T-helper 2 cell treated with Interferon-gamma antibody and Interleukin-4, amounts not matched to agents 5 μg/mL and 100 μg/mL, for 36 hours (primary cell): ENCODE results near the gene BTBD2.
A peak's percentile ranks its signal among the peaks of the same experiment; 100 is the strongest.
"Not testable (repeated sequence)": the region's sequence is repeated elsewhere in the genome, so short reads cannot be mapped to it uniquely, and the experiment has no call there.

Source experiments
- DNase-seq: peaks from one replicate; pipeline ENCODE4 v3.0.0; 2021; ENCODE audit warnings: low spot score
- H3K27ac Mint-ChIP-seq: one replicate; pipeline ENCODE4 v1.8.0; 2021; ENCODE audit warnings: mild to moderate bottlenecking, mixed read lengths
- H3K27me3 Mint-ChIP-seq: one replicate; pipeline ENCODE4 v1.8.0; 2021; ENCODE audit warnings: low read depth, mixed read lengths
- H3K36me3 Mint-ChIP-seq: one replicate; pipeline ENCODE4 v1.8.0; 2021; ENCODE audit warnings: low read depth, mixed read lengths
- H3K4me1 Mint-ChIP-seq: one replicate; pipeline ENCODE4 v1.8.0; 2021; ENCODE audit warnings: low read depth, mixed read lengths
- H3K4me3 Mint-ChIP-seq: one replicate; pipeline ENCODE4 v1.8.0; 2022; ENCODE audit warnings: mild to moderate bottlenecking, moderate library complexity, mixed read lengths
- H3K9me3 Mint-ChIP-seq: one replicate; pipeline ENCODE4 v1.8.0; 2021; ENCODE audit warnings: mixed read lengths

BTBD2 gene

GRCh38 chr19:2039089-2039958 is 23.8 kb upstream of the BTBD2 start:
- Mint-ChIP-seq H3K36me3 (peaks cover 22% of the 10 kb centered on the region), H3K4me1 (peaks cover 9% of the 10 kb centered on the region), H3K27me3 (no peaks in the 10 kb centered on the region), H3K4me3 (no peak overlapping the region), H3K9me3 (peaks cover 5% of the 10 kb centered on the region), H3K27ac (peak overlapping the region; percentile 57)
- DNase-seq = no peak

DNA sequence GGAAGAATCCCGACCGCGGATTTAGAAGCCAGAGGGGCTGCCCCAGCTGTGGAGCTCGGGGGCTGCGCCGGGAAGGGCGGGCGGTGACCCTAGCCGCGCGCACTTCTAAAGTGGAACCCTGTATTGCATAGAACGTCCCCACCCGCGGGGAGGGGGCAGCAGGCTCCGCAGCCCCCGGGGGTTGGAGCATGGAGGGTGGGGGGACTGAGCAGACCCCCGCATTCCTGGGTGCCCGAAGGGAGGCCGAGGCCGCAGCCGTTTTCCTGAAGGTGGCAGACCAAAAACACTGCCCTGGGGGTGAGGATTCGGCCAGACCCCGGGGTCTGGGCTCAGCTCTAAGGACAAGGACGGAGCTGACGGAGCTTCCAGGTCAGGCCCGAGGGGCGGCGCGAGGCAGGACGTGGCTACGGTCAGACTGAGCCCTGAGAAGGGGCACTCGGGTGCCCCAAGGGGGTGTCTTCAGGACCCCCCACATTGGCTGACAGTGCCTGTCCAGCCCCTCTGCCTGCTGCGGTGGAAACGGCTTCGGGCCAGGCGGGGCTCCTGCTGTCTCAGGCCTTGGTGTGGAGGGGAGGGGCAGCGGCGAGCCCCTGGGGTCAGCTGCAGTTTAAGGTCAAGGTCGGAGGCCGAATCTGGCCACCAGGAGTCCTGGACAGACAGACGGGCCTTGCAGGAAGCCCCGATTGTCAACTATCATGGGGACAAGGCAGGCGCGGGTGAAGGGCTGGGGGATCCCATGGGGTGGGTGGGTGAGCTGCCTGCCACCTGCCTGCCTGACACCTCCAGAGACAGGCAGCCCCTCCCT is 23.0 kb upstream of the BTBD2 start:
- peaks cover 5% of the 10 kb centered on the region for H3K9me3 Mint-ChIP-seq
- no peaks in the 10 kb centered on the region for H3K27me3 Mint-ChIP-seq
- no peak overlapping the region for H3K27ac Mint-ChIP-seq
- peaks cover 17% of the 10 kb centered on the region for H3K36me3 Mint-ChIP-seq
- no peak for DNase-seq
- no peak overlapping the region for H3K4me3 Mint-ChIP-seq
- peaks cover 8% of the 10 kb centered on the region for H3K4me1 Mint-ChIP-seq

- Mint-ChIP-seq H3K36me3 (peaks cover 14% of the 10 kb centered on the region), H3K27ac (no peak overlapping the region), H3K4me3 (no peak overlapping the region), H3K9me3 (peaks cover 5% of the 10 kb centered on the region), H3K27me3 (no peaks in the 10 kb centered on the region), H3K4me1 (peaks cover 10% of the 10 kb centered on the region)
- DNase-seq = no peak
Measured at GRCh38 chr19:2037651-2038255, 22.2 kb upstream of the BTBD2 start.

DNA sequence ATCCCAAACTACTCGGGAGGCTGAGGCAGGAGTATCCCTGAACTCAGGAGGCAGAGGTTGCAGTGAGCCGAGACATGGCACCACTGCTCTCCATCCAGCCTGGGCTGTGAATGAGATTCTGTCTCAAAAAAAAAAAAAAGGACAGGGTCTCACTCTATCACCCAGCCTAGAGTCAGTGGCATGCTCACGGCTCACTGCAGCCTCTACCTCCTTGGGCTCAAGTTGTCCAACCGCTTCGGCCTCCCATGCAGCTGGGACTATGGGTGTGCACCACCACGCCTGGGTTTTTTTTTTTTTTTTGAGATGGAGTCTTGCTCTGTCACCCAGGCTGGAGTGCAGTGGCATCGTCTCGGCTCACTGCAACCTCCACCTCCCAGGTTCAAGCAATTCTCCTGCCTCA is 20.9 kb upstream of the BTBD2 start:
- peaks cover 19% of the 10 kb centered on the region for H3K4me1 Mint-ChIP-seq
- peaks cover 12% of the 10 kb centered on the region for H3K36me3 Mint-ChIP-seq
- peaks cover 1% of the 10 kb centered on the region for H3K27me3 Mint-ChIP-seq
- peaks cover 5% of the 10 kb centered on the region for H3K9me3 Mint-ChIP-seq
- no peak overlapping the region for H3K27ac Mint-ChIP-seq
- H3K4me3 Mint-ChIP-seq = no peak overlapping the region
- no peak for DNase-seq

GRCh38 chr19:2035590-2035991 is 20.1 kb upstream of the BTBD2 start:
- no peak overlapping the region for H3K4me3 Mint-ChIP-seq
- H3K9me3 Mint-ChIP-seq = peaks cover 5% of the 10 kb centered on the region
- H3K27me3 Mint-ChIP-seq = peaks cover 1% of the 10 kb centered on the region
- DNase-seq = no peak
- peak overlapping the region; percentile 78 for H3K27ac Mint-ChIP-seq
- peaks cover 19% of the 10 kb centered on the region for H3K4me1 Mint-ChIP-seq
- H3K36me3 Mint-ChIP-seq = peaks cover 9% of the 10 kb centered on the region

DNA sequence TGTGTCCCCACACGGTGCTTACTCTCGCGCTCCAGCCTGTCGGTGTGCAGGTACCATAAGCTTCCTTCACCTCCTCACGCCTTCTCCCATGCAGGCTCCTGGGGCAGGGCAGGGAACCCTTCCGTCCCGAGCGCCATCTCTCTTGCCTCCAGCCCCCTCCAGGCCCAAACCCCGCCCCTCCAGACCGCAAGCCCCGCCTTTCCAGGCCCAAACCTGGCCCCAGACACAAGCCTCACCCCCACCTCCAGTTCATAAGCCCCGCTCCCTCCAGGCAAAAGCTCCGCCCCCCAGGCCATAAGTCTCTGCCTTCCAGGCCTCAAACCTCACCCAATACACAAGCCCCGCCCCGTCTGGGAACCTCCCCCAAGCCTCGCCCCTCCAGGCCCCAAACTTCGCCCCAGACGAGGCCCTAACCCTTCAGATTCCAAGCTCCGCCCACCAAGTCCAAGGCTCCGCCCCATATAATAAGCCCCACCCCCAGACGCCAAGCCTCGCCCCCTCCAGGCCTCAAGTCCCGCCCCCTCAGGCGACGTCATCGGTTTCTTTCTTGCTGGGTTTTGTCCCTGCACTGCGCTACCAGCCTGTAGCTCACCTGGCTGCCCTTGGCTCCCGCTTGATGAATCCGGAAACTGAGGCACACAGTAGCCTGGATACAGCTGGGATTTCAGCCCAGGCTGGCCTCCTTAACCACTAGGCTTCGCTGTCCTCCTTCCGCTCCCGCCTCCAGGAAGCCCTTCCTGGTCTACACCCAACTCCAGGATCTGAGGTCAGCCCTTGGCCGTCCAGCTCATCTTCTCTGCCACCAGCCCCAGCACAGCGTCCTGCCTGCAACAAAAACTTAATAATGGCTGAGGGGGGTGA is 19.4 kb upstream of the BTBD2 start:
- no peak for DNase-seq
- H3K27ac Mint-ChIP-seq = peak overlapping the region; percentile 78
- peaks cover 19% of the 10 kb centered on the region for H3K4me1 Mint-ChIP-seq
- peaks cover 6% of the 10 kb centered on the region for H3K36me3 Mint-ChIP-seq
- H3K9me3 Mint-ChIP-seq = peaks cover 5% of the 10 kb centered on the region
- peak overlapping the region; percentile 12 for H3K4me3 Mint-ChIP-seq
- H3K27me3 Mint-ChIP-seq = peaks cover 1% of the 10 kb centered on the region

DNA sequence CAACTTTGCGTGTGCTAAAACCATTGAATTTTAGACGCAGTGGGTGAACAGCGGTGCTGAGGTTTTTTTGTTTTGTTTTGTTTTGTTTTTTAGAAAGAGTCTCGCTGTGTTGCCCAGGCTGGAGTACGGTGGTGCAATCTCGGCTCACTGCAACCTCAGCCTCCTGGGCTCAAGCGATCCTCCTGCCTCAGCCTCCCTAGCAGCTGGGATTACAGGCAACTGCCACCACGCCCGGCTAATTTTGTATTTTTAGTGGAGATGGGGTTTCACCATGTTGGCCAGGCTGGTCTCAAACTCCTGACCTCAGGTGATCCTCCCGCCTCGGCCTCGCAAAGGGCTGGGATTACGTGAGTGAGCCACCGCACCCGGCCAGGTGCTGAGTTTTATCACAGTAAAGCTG is 18.7 kb upstream of the BTBD2 start:
- H3K4me1 Mint-ChIP-seq = peaks cover 19% of the 10 kb centered on the region
- not testable (repeated sequence) for H3K9me3 Mint-ChIP-seq, H3K4me3 Mint-ChIP-seq, H3K27ac Mint-ChIP-seq, H3K36me3 Mint-ChIP-seq, DNase-seq, H3K27me3 Mint-ChIP-seq

GRCh38 chr19:2033825-2034159 is 18.3 kb upstream of the BTBD2 start:
- H3K27ac Mint-ChIP-seq = no peak overlapping the region
- H3K4me1 Mint-ChIP-seq = peaks cover 19% of the 10 kb centered on the region
- H3K4me3 Mint-ChIP-seq = no peak overlapping the region
- H3K36me3 Mint-ChIP-seq = peaks cover 4% of the 10 kb centered on the region
- DNase-seq = no peak
- H3K9me3 Mint-ChIP-seq = peaks cover 5% of the 10 kb centered on the region
- H3K27me3 Mint-ChIP-seq = peaks cover 1% of the 10 kb centered on the region

DNA sequence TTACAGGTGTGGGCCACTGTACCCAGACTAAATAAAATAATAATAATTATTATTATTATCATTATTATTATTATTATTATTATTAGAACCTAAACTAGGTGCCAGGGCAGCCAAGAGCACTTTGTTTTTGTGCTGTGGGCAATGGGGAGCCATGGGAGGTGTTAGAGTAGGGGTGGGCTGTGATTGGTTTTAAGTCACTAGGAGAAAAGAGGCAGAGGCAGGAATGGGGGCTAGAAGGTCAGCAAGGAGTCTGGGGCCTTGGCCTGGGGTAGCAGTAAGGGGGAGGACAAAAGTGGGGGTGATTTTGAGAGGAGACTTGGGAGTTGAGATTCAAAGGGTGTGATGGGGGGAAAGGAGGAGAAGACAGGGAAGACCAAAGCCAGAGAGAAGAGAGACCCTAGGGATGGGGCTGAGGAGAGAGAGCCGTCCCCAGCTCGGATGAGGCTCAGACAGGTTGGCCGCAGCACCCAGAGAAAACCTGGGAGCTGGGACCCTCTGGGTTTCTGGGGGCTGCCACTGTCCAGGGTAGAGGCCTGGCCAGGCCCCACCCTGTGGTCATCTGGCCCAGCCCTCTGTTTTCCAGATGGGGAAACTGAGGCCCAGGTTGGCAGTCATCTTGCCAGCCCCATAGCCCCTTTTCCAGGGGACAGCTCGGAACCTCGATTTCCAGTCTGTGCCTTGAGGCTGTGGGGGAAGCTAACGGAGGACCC is 17.8 kb upstream of the BTBD2 start:
- Mint-ChIP-seq H3K9me3 (peaks cover 5% of the 10 kb centered on the region), H3K4me3 (no peak overlapping the region), H3K27ac (no peak overlapping the region), H3K4me1 (peaks cover 19% of the 10 kb centered on the region), H3K36me3 (peaks cover 4% of the 10 kb centered on the region), H3K27me3 (peaks cover 1% of the 10 kb centered on the region)
- no peak for DNase-seq

DNA sequence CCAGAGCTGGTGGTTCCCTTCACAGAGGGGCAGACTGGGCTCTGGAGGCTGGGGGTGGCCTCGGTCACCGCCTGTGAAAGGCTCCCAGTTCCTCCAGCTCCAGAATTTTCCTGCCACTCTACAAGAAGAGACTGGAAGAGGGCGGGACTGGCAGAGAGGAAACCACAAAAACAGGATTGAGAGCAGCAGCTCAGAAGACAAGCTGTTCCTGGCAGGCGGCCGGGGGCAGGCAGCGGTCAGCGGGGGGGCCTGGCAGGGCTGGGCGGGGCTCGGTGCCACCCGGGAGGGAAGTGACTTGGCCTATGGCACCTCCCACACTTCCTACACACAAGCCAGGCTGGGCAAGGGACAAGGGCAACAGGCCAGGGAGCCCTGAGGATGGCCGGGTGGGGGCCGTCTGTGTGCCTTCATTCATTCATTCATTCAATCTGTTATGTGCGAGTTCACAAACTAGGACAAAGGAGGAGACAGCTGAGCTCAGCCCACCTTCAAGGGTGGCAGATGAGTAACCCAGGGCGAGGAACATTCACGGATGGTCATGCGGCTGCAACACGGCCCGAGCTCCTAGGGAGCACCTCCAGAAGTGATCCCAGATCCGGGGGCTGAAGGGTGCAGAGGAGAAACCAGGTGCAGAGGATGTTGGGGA is 16.9 kb upstream of the BTBD2 start:
- Mint-ChIP-seq H3K36me3 (no peaks in the 10 kb centered on the region), H3K27ac (peak overlapping the region; percentile 71), H3K4me1 (peaks cover 19% of the 10 kb centered on the region), H3K9me3 (peaks cover 5% of the 10 kb centered on the region), H3K4me3 (peak overlapping the region; percentile 64), H3K27me3 (peaks cover 1% of the 10 kb centered on the region)
- no peak for DNase-seq

DNA sequence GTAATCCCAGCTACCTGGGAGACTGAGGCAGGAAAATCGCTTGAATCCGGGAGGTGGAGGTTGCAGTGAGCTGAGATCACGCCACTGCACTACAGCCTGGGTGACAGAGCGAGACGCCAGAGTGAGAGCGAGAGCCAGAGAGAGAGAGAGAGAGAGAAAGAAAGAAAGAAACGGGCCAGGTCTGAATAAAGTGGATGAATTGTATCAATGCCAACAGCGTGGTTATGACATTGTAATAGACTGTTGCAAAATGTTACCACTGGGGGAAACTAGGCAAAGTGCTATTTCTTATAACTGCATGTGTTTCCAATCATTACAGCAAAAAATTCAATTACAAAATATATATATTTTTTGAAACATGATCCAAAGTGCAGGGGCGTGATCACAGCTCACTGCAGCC is 11.8 kb upstream of the BTBD2 start:
- peaks cover 4% of the 10 kb centered on the region for H3K9me3 Mint-ChIP-seq
- no peaks in the 10 kb centered on the region for H3K27me3 Mint-ChIP-seq
- no peak for DNase-seq
- H3K4me1 Mint-ChIP-seq = peaks cover 6% of the 10 kb centered on the region
- no peak overlapping the region for H3K27ac Mint-ChIP-seq
- H3K4me3 Mint-ChIP-seq = no peak overlapping the region
- peaks cover 3% of the 10 kb centered on the region for H3K36me3 Mint-ChIP-seq

DNA sequence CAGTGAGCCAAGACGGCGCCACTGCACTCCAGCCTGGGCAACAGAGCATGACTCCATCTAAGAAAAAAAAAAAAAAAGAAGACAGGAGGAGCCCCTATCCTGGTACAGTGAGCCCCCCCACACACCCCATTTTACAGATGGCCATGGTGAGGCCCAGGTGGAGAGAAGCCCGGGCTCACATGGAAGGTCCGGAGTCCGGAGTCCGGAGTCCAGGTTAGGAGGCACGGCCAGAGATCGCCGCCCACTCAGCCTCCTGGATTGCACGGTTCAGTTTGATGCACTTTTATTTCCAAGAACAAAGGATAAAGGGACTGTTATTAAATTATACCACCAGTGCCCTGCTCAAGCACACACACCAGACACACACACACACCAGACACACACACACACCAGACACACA is 11.3 kb upstream of the BTBD2 start:
- H3K27me3 Mint-ChIP-seq = no peaks in the 10 kb centered on the region
- peaks cover 4% of the 10 kb centered on the region for H3K9me3 Mint-ChIP-seq
- peaks cover under 1% of the 10 kb centered on the region for H3K4me1 Mint-ChIP-seq
- H3K36me3 Mint-ChIP-seq = peaks cover 3% of the 10 kb centered on the region
- H3K27ac Mint-ChIP-seq = no peak overlapping the region
- no peak overlapping the region for H3K4me3 Mint-ChIP-seq
- no peak for DNase-seq

- no peak for DNase-seq
- Mint-ChIP-seq H3K9me3 (peaks cover 4% of the 10 kb centered on the region), H3K4me1 (peaks cover 8% of the 10 kb centered on the region), H3K27me3 (no peaks in the 10 kb centered on the region), H3K4me3 (no peak overlapping the region), H3K27ac (peak overlapping the region; percentile 31), H3K36me3 (peaks cover 3% of the 10 kb centered on the region)
Measured at GRCh38 chr19:2022289-2022688, 6.8 kb upstream of the BTBD2 start.
